HCT116 (cell line): ENCODE data around the gene NAXE.

Source experiments
- ELF1 ChIP-seq: IDR thresholded peaks from 2 replicates; pipeline ENCODE4 v1.6.1; 2012; ENCODE audit warnings: low read depth, borderline replicate concordance
- EZH2 ChIP-seq: fragments of 200-600 bp; sonication (generic); IDR thresholded peaks from 2 replicates; pipeline ENCODE4 v1.6.1; 2017; ENCODE audit warnings: antibody characterized with exemption, mixed run types
- POLR2AphosphoS5 ChIP-seq: IDR thresholded peaks from 2 replicates; pipeline ENCODE4 v1.6.1; 2011; ENCODE audit warnings: mild to moderate bottlenecking, low read depth, low read length, moderate library complexity
- TF ChIP-seq, protein P1 (sequence below): IDR thresholded peaks from 2 replicates; pipeline ENCODE4 v1.6.1; 2012; ENCODE audit warnings: low read depth
- TF ChIP-seq, protein P2 (sequence below), 3 experiments: fragments of 200-600 bp in 1 of 3; sonication (generic) in 1 of 3; IDR thresholded peaks in 2 of 3; conservative IDR thresholded peaks in 1 of 3; 2 replicates each; pipeline ENCODE4 v1.5.1; 2012 to 2017; ENCODE audit warnings: low read depth in 2 of 3, low read length in 2 of 3, antibody characterized with exemption in 1 of 3, borderline replicate concordance in 1 of 3, control low read depth in 1 of 3, mild to moderate bottlenecking in 1 of 3, mixed read lengths in 1 of 3, mixed run types in 1 of 3, moderate library complexity in 1 of 3; ENCODE audit not compliant: insufficient read depth in 1 of 3

DNA sequence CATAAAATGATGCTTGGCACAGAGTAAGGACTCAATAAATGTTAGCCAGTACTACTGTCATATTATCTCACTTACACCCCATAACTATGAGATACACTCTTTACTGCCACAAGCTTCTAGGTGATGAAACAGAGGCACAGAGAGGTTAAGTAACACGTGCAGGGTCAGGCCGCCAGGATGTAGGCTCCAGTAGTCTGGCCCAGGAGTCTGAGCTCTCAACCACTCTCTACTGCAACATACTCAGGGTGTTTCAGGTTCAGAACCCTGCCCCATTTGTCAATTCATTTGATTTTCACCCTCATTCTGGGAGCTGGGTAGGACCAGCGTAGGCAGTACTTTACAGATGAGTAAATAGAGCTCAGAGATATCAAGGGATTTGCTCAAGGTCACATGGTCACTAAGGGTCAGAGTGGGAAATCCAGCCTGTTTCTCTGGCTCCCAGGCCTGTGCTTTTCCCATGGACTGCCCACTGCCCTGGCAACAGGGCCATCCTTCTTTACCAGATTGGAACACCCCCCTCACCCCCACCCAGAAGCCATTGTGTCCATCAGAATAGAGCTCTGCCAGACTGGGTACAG, 40.4 kb upstream of the NAXE start:
- TF ChIP-seq POLR2AphosphoS5 (no peak), ELF1 (no peak), EZH2 (no peak)
- TF ChIP-seq, protein P1, sequence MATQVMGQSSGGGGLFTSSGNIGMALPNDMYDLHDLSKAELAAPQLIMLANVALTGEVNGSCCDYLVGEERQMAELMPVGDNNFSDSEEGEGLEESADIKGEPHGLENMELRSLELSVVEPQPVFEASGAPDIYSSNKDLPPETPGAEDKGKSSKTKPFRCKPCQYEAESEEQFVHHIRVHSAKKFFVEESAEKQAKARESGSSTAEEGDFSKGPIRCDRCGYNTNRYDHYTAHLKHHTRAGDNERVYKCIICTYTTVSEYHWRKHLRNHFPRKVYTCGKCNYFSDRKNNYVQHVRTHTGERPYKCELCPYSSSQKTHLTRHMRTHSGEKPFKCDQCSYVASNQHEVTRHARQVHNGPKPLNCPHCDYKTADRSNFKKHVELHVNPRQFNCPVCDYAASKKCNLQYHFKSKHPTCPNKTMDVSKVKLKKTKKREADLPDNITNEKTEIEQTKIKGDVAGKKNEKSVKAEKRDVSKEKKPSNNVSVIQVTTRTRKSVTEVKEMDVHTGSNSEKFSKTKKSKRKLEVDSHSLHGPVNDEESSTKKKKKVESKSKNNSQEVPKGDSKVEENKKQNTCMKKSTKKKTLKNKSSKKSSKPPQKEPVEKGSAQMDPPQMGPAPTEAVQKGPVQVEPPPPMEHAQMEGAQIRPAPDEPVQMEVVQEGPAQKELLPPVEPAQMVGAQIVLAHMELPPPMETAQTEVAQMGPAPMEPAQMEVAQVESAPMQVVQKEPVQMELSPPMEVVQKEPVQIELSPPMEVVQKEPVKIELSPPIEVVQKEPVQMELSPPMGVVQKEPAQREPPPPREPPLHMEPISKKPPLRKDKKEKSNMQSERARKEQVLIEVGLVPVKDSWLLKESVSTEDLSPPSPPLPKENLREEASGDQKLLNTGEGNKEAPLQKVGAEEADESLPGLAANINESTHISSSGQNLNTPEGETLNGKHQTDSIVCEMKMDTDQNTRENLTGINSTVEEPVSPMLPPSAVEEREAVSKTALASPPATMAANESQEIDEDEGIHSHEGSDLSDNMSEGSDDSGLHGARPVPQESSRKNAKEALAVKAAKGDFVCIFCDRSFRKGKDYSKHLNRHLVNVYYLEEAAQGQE: no peak
- TF ChIP-seq, protein P2, sequence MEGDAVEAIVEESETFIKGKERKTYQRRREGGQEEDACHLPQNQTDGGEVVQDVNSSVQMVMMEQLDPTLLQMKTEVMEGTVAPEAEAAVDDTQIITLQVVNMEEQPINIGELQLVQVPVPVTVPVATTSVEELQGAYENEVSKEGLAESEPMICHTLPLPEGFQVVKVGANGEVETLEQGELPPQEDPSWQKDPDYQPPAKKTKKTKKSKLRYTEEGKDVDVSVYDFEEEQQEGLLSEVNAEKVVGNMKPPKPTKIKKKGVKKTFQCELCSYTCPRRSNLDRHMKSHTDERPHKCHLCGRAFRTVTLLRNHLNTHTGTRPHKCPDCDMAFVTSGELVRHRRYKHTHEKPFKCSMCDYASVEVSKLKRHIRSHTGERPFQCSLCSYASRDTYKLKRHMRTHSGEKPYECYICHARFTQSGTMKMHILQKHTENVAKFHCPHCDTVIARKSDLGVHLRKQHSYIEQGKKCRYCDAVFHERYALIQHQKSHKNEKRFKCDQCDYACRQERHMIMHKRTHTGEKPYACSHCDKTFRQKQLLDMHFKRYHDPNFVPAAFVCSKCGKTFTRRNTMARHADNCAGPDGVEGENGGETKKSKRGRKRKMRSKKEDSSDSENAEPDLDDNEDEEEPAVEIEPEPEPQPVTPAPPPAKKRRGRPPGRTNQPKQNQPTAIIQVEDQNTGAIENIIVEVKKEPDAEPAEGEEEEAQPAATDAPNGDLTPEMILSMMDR (IDR thresholded peaks at IDR 0.05 in 2 of 3, conservative IDR thresholded peaks at IDR 0.05 in 1 of 3; ENCODE audit: borderline replicate concordance in 1 of 3, insufficient read depth in 1 of 3, low read depth in 2 of 3, low read length in 2 of 3): no peak
